ENCODE data around the gene SNX20.
A peak's percentile ranks its signal among the peaks of the same experiment; 100 is the strongest.

Gene SNX20

GRCh38 chr16:50664270-50664669, 16.8 kb downstream of the SNX20 start:
- TF ChIP-seq Cebpa-rat (IDR thresholded peaks at IDR 0.05), result no peak
- H3K9ac ChIP-seq, result no peak overlapping the region
- no peaks in the 10 kb centered on the region for H3K9me3 ChIP-seq
- no peaks in the 10 kb centered on the region for H3K36me3 ChIP-seq
- peaks cover 38% of the 10 kb centered on the region for H3K4me1 ChIP-seq
- no peak overlapping the region for H3K27ac ChIP-seq
- no peak overlapping the region for H3K4me2 ChIP-seq
- no peaks in the 10 kb centered on the region for H3K27me3 ChIP-seq
- H3K4me3 ChIP-seq, result no peak overlapping the region
- H4K20me1 ChIP-seq, result no peaks in the 10 kb centered on the region

- H3K4me1 ChIP-seq, result peaks cover 29% of the 10 kb centered on the region
- H3K4me3 ChIP-seq, result no peak overlapping the region
- H3K9me3 ChIP-seq, result no peaks in the 10 kb centered on the region
- H3K27me3 ChIP-seq, result no peaks in the 10 kb centered on the region
- H3K4me2 ChIP-seq, result no peak overlapping the region
- H3K36me3 ChIP-seq, result no peaks in the 10 kb centered on the region
- no peaks in the 10 kb centered on the region for H4K20me1 ChIP-seq
- no peak overlapping the region for H3K9ac ChIP-seq
- no peak overlapping the region for H3K27ac ChIP-seq
- TF ChIP-seq Cebpa-rat (IDR thresholded peaks at IDR 0.05), result no peak
Measured at GRCh38 chr16:50662306-50662940, 18.7 kb downstream of the SNX20 start.

GRCh38 chr16:50659806-50660205, 21.3 kb downstream of the SNX20 start:
- Histone ChIP-seq H3K9me3 (no peaks in the 10 kb centered on the region), H3K36me3 (no peaks in the 10 kb centered on the region), H3K27me3 (no peaks in the 10 kb centered on the region), H3K4me1 (peaks cover 13% of the 10 kb centered on the region), H3K27ac (no peak overlapping the region), H3K9ac (no peak overlapping the region), H3K4me2 (no peak overlapping the region), H3K4me3 (no peak overlapping the region), H4K20me1 (no peaks in the 10 kb centered on the region)
- TF ChIP-seq Cebpa-rat (IDR thresholded peaks at IDR 0.05), result no peak

- Histone ChIP-seq H3K9me3 (no peaks in the 10 kb centered on the region), H3K27ac (no peak overlapping the region), H3K9ac (no peak overlapping the region), H3K4me2 (peak overlapping the region; percentile 29), H3K36me3 (no peaks in the 10 kb centered on the region), H3K4me1 (peaks cover 12% of the 10 kb centered on the region), H3K4me3 (no peak overlapping the region), H4K20me1 (no peaks in the 10 kb centered on the region), H3K27me3 (no peaks in the 10 kb centered on the region)
- no peak for TF ChIP-seq Cebpa-rat (IDR thresholded peaks at IDR 0.05)
Measured at GRCh38 chr16:50657241-50657640, 23.9 kb downstream of the SNX20 start.

- no peak overlapping the region for H3K4me2 ChIP-seq
- H4K20me1 ChIP-seq, result no peaks in the 10 kb centered on the region
- H3K27me3 ChIP-seq, result no peaks in the 10 kb centered on the region
- peaks cover 7% of the 10 kb centered on the region; the same call in 1 of the 2 replicates for H3K9me3 ChIP-seq
- no peak overlapping the region for H3K27ac ChIP-seq
- TF ChIP-seq Cebpa-rat (IDR thresholded peaks at IDR 0.05), result no peak
- H3K4me3 ChIP-seq, result no peak overlapping the region
- no peak overlapping the region for H3K9ac ChIP-seq
- no peaks in the 10 kb centered on the region for H3K36me3 ChIP-seq
- peaks cover 12% of the 10 kb centered on the region for H3K4me1 ChIP-seq
Measured at GRCh38 chr16:50655558-50656055, 25.5 kb downstream of the SNX20 start.

GRCh38 chr16:50653633-50654519, 27.2 kb downstream of the SNX20 start:
- no peak for TF ChIP-seq Cebpa-rat (IDR thresholded peaks at IDR 0.05)
- Histone ChIP-seq H4K20me1 (no peaks in the 10 kb centered on the region), H3K4me1 (peaks cover 12% of the 10 kb centered on the region), H3K9ac (no peak overlapping the region), H3K36me3 (no peaks in the 10 kb centered on the region), H3K9me3 (peaks cover 7% of the 10 kb centered on the region; the same call in 1 of the 2 replicates), H3K27ac (no peak overlapping the region), H3K4me2 (no peak overlapping the region), H3K27me3 (no peaks in the 10 kb centered on the region), H3K4me3 (no peak overlapping the region)

- H3K4me2 ChIP-seq, result no peak overlapping the region
- no peaks in the 10 kb centered on the region for H3K27me3 ChIP-seq
- H3K9me3 ChIP-seq, result peaks cover 7% of the 10 kb centered on the region; the same call in 1 of the 2 replicates
- no peaks in the 10 kb centered on the region for H3K36me3 ChIP-seq
- TF ChIP-seq Cebpa-rat (IDR thresholded peaks at IDR 0.05), result no peak
- no peak overlapping the region for H3K27ac ChIP-seq
- H3K4me3 ChIP-seq, result no peak overlapping the region
- H4K20me1 ChIP-seq, result no peaks in the 10 kb centered on the region
- H3K9ac ChIP-seq, result no peak overlapping the region
- peaks cover 7% of the 10 kb centered on the region for H3K4me1 ChIP-seq
Measured at GRCh38 chr16:50652836-50653425, 28.2 kb downstream of the SNX20 start.

- no peak for TF ChIP-seq Cebpa-rat (IDR thresholded peaks at IDR 0.05)
- Histone ChIP-seq H3K4me3 (no peak overlapping the region), H3K4me2 (no peak overlapping the region), H3K9me3 (peaks cover 7% of the 10 kb centered on the region; the same call in 1 of the 2 replicates), H3K4me1 (no peaks in the 10 kb centered on the region), H4K20me1 (no peaks in the 10 kb centered on the region), H3K27me3 (no peaks in the 10 kb centered on the region), H3K27ac (no peak overlapping the region), H3K36me3 (no peaks in the 10 kb centered on the region), H3K9ac (no peak overlapping the region)
Measured at GRCh38 chr16:50651835-50652438, 29.2 kb downstream of the SNX20 start.

- TF ChIP-seq Cebpa-rat (IDR thresholded peaks at IDR 0.05), result no peak
Measured at GRCh38 chr16:50646345-50646744, 34.8 kb downstream of the SNX20 start.

More at GRCh38 chr16:50646345-50646744, 34.8 kb downstream of the SNX20 start:
- H3K27ac ChIP-seq, result no peak overlapping the region
- H4K20me1 ChIP-seq, result no peaks in the 10 kb centered on the region
- no peak overlapping the region for H3K9ac ChIP-seq
- no peaks in the 10 kb centered on the region for H3K4me1 ChIP-seq
- no peaks in the 10 kb centered on the region for H3K9me3 ChIP-seq
- no peaks in the 10 kb centered on the region for H3K27me3 ChIP-seq
- H3K36me3 ChIP-seq, result no peaks in the 10 kb centered on the region
- no peak overlapping the region for H3K4me2 ChIP-seq
- H3K4me3 ChIP-seq, result no peak overlapping the region
